ACC112 (cell line): ENCODE measurements around the gene INSYN1.

Experiments
- H2AFZ ChIP-seq: fragments of 200-600 bp; sonication (generic); one replicate; pipeline ENCODE4 v1.6.0; 2017; ENCODE audit warnings: antibody characterized with exemption, low read length; ENCODE audit not compliant: unreplicated experiment
- H3K27ac ChIP-seq: fragments of 200-600 bp; sonication (generic); 2 replicates; pipeline ENCODE4 v1.5.1; 2014; ENCODE audit warnings: low read depth, mild to moderate bottlenecking, antibody characterized with exemption, low read length, moderate library complexity
- H3K27me3 ChIP-seq: fragments of 200-600 bp; sonication (generic); 2 replicates; pipeline ENCODE4 v1.6.1; 2014; ENCODE audit warnings: mild to moderate bottlenecking, antibody characterized with exemption, low read length, moderate library complexity, mixed read lengths; ENCODE audit not compliant: insufficient read depth
- H3K36me3 ChIP-seq: fragments of 200-600 bp; sonication (generic); 2 replicates; pipeline ENCODE4 v1.6.1; 2016; ENCODE audit warnings: mild to moderate bottlenecking, antibody characterized with exemption, low read length, moderate library complexity, mixed read lengths; ENCODE audit not compliant: insufficient read depth
- H3K4me1 ChIP-seq: fragments of 200-600 bp; sonication (generic); one replicate; pipeline ENCODE4 v1.6.1; 2016; ENCODE audit warnings: low read length, mixed read lengths; ENCODE audit not compliant: insufficient read depth, unreplicated experiment, control insufficient read depth
- H3K4me3 ChIP-seq: fragments of 200-600 bp; sonication (generic); 2 replicates; pipeline ENCODE4 v1.5.1; 2014; ENCODE audit warnings: mild to moderate bottlenecking, low read depth, low read length
- H3K79me2 ChIP-seq: fragments of 200-600 bp; sonication (generic); one replicate; pipeline ENCODE4 v1.6.0; 2016; ENCODE audit warnings: low read length; ENCODE audit not compliant: control insufficient read depth, unreplicated experiment, insufficient read depth

INSYN1 gene

GRCh38 chr15:73756390-73756789, 3.2 kb upstream of the INSYN1 start:
- Histone ChIP-seq H3K27ac (no peak overlapping the region), H3K4me1 (no peaks in the 10 kb centered on the region)

GRCh38 chr15:73755946-73756345, 2.8 kb upstream of the INSYN1 start:
- Histone ChIP-seq H3K36me3 (no peaks in the 10 kb centered on the region), H3K79me2 (no peaks in the 10 kb centered on the region), H3K4me1 (no peaks in the 10 kb centered on the region), H3K27me3 (peaks cover 63% of the 10 kb centered on the region), H2AFZ (no peak overlapping the region), H3K4me3 (no peak overlapping the region), H3K27ac (no peak overlapping the region)

More at GRCh38 chr15:73756390-73756789, 3.2 kb upstream of the INSYN1 start:
- no peak overlapping the region for H2AFZ ChIP-seq
- H3K36me3 ChIP-seq = no peaks in the 10 kb centered on the region
- peaks cover 67% of the 10 kb centered on the region for H3K27me3 ChIP-seq
- no peak overlapping the region for H3K4me3 ChIP-seq
- H3K79me2 ChIP-seq = no peaks in the 10 kb centered on the region

GRCh38 chr15:73755481-73755880, 2.3 kb upstream of the INSYN1 start:
- no peak overlapping the region for H3K27ac ChIP-seq
- H3K36me3 ChIP-seq = no peaks in the 10 kb centered on the region
- H3K79me2 ChIP-seq = no peaks in the 10 kb centered on the region
- H2AFZ ChIP-seq = no peak overlapping the region
- no peak overlapping the region for H3K4me3 ChIP-seq
- peaks cover 58% of the 10 kb centered on the region for H3K27me3 ChIP-seq
- H3K4me1 ChIP-seq = no peaks in the 10 kb centered on the region

GRCh38 chr15:73754461-73754860, 1.3 kb upstream of the INSYN1 start:
- Histone ChIP-seq H3K79me2 (no peaks in the 10 kb centered on the region), H3K36me3 (no peaks in the 10 kb centered on the region), H3K27ac (no peak overlapping the region), H2AFZ (no peak overlapping the region), H3K27me3 (peaks cover 48% of the 10 kb centered on the region), H3K4me1 (no peaks in the 10 kb centered on the region), H3K4me3 (no peak overlapping the region)

- Histone ChIP-seq H2AFZ (peak overlapping the region; percentile 75), H3K36me3 (no peaks in the 10 kb centered on the region), H3K4me1 (no peaks in the 10 kb centered on the region), H3K27ac (no peak overlapping the region), H3K27me3 (peaks cover 34% of the 10 kb centered on the region), H3K79me2 (no peaks in the 10 kb centered on the region), H3K4me3 (peak overlapping the region; percentile 85)
Measured at GRCh38 chr15:73752806-73753193, 351 bp downstream of the INSYN1 start.

- Histone ChIP-seq H3K27ac (no peak overlapping the region), H3K79me2 (no peaks in the 10 kb centered on the region), H3K4me3 (peak overlapping the region; percentile 85), H3K27me3 (peaks cover 28% of the 10 kb centered on the region), H3K4me1 (no peaks in the 10 kb centered on the region), H3K36me3 (no peaks in the 10 kb centered on the region), H2AFZ (peak overlapping the region; percentile 75)
Measured at GRCh38 chr15:73751899-73752805, 999 bp downstream of the INSYN1 start.

- Histone ChIP-seq H3K27me3 (peaks cover 23% of the 10 kb centered on the region; the same call in 1 of the 2 replicates), H3K4me1 (no peaks in the 10 kb centered on the region), H3K36me3 (no peaks in the 10 kb centered on the region), H3K79me2 (no peaks in the 10 kb centered on the region), H2AFZ (no peak overlapping the region), H3K4me3 (no peak overlapping the region), H3K27ac (no peak overlapping the region)
Measured at GRCh38 chr15:73751511-73751898, 1.6 kb downstream of the INSYN1 start.

- Histone ChIP-seq H3K79me2 (no peaks in the 10 kb centered on the region), H3K27me3 (peaks cover 21% of the 10 kb centered on the region; the same call in 1 of the 2 replicates), H3K27ac (no peak overlapping the region), H2AFZ (no peak overlapping the region), H3K4me1 (no peaks in the 10 kb centered on the region), H3K36me3 (no peaks in the 10 kb centered on the region), H3K4me3 (no peak overlapping the region)
Measured at GRCh38 chr15:73750951-73751350, 2.2 kb downstream of the INSYN1 start.

- H3K27ac ChIP-seq = no peak overlapping the region
- H3K27me3 ChIP-seq = peaks cover 16% of the 10 kb centered on the region; the same call in 1 of the 2 replicates
- H3K4me3 ChIP-seq = no peak overlapping the region
- no peaks in the 10 kb centered on the region for H3K4me1 ChIP-seq
- H2AFZ ChIP-seq = no peak overlapping the region
- no peaks in the 10 kb centered on the region for H3K36me3 ChIP-seq
- H3K79me2 ChIP-seq = no peaks in the 10 kb centered on the region
Measured at GRCh38 chr15:73750438-73750837, 2.7 kb downstream of the INSYN1 start.

GRCh38 chr15:73749971-73750370, 3.2 kb downstream of the INSYN1 start:
- Histone ChIP-seq H3K4me3 (no peak overlapping the region), H3K4me1 (no peaks in the 10 kb centered on the region), H3K36me3 (no peaks in the 10 kb centered on the region), H3K27ac (no peak overlapping the region), H2AFZ (no peak overlapping the region), H3K79me2 (no peaks in the 10 kb centered on the region), H3K27me3 (peaks cover 15% of the 10 kb centered on the region; the same call in 1 of the 2 replicates)

GRCh38 chr15:73749533-73749932, 3.6 kb downstream of the INSYN1 start:
- Histone ChIP-seq H3K36me3 (no peaks in the 10 kb centered on the region), H3K79me2 (no peaks in the 10 kb centered on the region), H3K4me3 (no peak overlapping the region), H3K27ac (no peak overlapping the region), H2AFZ (no peak overlapping the region), H3K4me1 (no peaks in the 10 kb centered on the region), H3K27me3 (peaks cover 15% of the 10 kb centered on the region; the same call in 1 of the 2 replicates)
